Mesodermal cell (in vitro differentiated cells): ENCODE data around the gene MRAP.
"Not testable (repeated sequence)": the region's sequence is repeated elsewhere in the genome, so short reads cannot be mapped to it uniquely, and the experiment has no call there.

Experiments used
- H3K27ac ChIP-seq: 2 replicates; pipeline ENCODE4 v1.7.0; 2013; ENCODE audit warnings: mild to moderate bottlenecking, low read depth, low read length, moderate library complexity; ENCODE audit not compliant: severe bottlenecking
- H3K36me3 ChIP-seq: 2 replicates; pipeline ENCODE4 v1.7.1; 2013; ENCODE audit warnings: mild to moderate bottlenecking, low read length, moderate library complexity; ENCODE audit not compliant: control insufficient read depth, insufficient read depth
- H3K4me1 ChIP-seq: one replicate; pipeline ENCODE4 v1.7.1; 2013; ENCODE audit warnings: mild to moderate bottlenecking, low read length; ENCODE audit not compliant: insufficient read depth, control insufficient read depth, poor library complexity, severe bottlenecking
- H3K4me3 ChIP-seq: 2 replicates; pipeline ENCODE4 v1.7.0; 2013; ENCODE audit warnings: low read length, control low read depth, mild to moderate bottlenecking; ENCODE audit not compliant: insufficient read depth, poor library complexity, severe bottlenecking; ENCODE audit errors: extremely low read depth
- H3K9me3 ChIP-seq: 2 replicates; pipeline ENCODE4 v1.7.1; 2013; ENCODE audit warnings: mild to moderate bottlenecking, low read length, moderate library complexity; ENCODE audit not compliant: control insufficient read depth
- WGBS, 2 experiments: methylation state at CpG; one replicate each; pipeline ENCODE4 v1.1.5; 2013; ENCODE audit warnings: missing lambda C conversion rate in 2 of 2; ENCODE audit not compliant: insufficient coverage in 2 of 2; 5-methylcytosine and 5-hydroxymethylcytosine counted together

Gene MRAP

DNA sequence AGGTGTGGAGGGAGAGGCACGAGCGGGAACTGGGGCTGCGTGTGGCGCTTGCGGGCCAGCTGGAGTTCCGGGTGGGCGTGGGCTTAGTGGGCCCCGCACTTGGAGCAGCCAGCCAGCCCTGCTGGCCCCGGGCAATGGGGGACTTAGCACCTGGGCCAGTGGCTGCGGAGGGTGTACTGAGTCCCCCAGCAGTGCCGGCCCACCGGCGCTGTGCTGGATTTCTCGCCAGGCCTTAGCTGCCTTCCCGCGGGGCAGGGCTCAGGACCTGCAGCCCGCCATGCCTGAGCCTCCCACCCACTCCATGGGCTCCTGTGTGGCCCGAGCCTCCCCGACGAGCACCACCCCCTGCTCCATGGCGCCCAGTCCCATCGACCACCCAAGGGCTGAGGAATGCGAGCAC lies 33.3 kb upstream of the MRAP start:
- not testable (repeated sequence) for H3K9me3 ChIP-seq, H3K27ac ChIP-seq, H3K4me1 ChIP-seq, H3K4me3 ChIP-seq
- 94 to 100% methylated on average over 7 of the region's 23 CpGs for WGBS, 2 experiments
- H3K36me3 ChIP-seq, result peaks cover 29% of the 10 kb centered on the region

DNA sequence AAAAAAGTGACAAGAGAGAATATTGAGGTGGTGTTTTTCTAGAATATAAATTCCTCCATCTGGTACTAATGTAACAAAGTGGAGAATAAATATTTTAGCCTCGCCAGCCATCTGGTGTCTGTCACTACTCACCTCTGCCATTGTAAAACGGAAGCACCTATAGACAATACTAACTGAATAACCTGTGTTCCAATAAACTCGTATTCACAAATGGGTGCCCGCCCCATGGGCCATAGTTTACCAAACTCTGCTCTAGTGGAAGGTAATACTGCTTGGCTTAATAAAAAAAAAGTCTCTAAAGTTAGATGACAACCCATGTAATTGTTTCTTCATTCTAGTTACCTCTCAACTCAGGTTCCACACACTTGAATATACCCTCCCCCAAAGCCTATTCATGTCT lies 27.9 kb upstream of the MRAP start:
- WGBS, 2 experiments, result 75 to 100% methylated on average over 1 to 2 of the region's 4 CpGs
- Histone ChIP-seq H3K4me1 (no peaks in the 10 kb centered on the region), H3K9me3 (no peaks in the 10 kb centered on the region), H3K4me3 (no peak overlapping the region), H3K27ac (no peak overlapping the region), H3K36me3 (peaks cover 63% of the 10 kb centered on the region)

DNA sequence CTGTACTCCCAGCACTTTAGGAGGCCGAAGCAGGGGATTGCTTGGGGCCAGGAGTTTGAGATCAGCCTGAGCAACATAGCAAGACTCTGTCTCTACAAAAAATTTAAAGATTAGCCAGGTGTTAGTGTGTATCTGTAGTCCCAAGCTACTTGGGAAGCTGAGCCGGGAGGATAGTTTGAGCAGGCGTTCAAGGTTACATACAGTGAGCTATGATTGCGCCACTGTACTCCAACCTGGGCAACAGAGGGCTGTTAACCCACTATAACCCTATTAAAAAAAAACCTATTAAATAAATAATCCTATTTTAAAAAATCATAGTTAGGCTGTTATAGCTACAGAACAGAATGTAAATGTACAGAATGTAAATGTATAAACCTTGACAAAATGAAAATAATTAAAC lies 22.0 kb upstream of the MRAP start:
- Histone ChIP-seq H3K4me3 (no peak overlapping the region), H3K9me3 (no peaks in the 10 kb centered on the region), H3K4me1 (peaks cover 6% of the 10 kb centered on the region), H3K36me3 (peaks cover 29% of the 10 kb centered on the region), H3K27ac (no peak overlapping the region)
- WGBS, 2 experiments, result 100% methylated on average over 1 to 2 of the region's 4 CpGs

DNA sequence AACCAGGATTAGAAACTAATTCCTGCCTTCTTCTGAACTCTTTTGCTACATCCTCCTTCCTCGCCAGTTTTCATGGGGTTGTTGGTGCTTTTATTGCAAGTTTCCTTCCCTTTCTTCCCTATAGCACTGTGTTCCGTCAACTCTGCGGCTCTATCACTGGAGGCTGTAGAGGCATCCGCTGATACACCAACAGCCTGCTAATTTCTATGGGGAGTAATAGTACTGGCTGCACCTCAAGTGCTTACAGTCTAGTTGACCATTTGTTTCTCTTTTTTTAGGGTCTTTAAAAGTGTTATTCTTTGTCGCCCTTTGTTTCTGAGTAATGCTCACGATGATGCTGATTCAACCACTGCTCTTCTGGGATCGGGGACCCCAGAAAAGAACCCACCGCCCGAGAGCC lies 20.6 kb upstream of the MRAP start:
- peak overlapping the region; percentile 63 for H3K27ac ChIP-seq

DNA sequence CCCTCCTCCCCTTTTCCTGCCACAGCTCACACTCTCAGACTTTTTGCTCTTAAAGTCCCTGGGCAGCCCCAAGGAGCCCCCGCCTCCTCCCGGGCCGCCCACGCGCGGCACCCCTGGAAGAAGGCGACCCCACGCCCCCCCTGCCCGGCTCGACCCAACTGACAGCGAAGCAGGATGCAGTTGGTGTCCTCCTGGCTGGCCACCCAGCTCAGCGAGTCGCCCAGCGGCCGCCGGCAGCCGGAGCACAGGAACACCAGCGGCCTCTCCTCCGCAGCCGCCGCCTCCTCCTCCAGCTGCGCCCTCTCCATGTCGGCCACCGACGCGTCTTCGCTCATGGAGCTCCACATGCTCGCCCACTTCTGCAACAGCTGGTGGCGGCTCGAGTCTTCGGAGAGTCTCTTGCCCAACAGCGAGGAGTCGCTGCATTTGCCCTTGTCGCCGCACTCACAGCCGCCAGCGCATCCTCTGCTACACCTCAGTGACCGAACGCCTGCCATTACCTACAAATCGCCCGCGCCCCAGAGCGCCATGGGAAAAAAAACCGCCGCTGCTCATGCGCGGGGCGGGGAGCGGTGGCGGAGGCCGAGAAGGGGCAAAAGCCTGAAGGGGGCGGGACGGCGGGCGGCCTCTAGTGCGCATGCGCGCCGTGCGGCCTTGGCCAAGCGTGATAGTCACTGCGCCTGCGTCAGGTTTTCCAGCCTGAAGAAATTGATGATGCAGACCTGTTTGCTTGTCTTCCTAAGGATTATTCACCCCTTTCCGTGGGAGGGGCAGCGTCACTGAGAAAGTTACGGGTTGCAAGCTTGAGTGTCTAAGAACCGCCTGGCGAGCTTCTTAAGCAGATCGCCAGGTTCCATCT lies 19.9 kb upstream of the MRAP start, which contains the start of gene MIS18A:
Gene MIS18A (minus strand): TSS at position 532 of the 859 bp plus-strand sequence. CDS start 35 bp downstream, at position 497.
- peaks cover 9% of the 10 kb centered on the region for H3K36me3 ChIP-seq
- peaks cover 6% of the 10 kb centered on the region for H3K4me1 ChIP-seq
- peak within 1 kb of the TSS; percentile 63 for H3K27ac ChIP-seq
- 0 to 1% methylated on average over 64 to 65 of the region's 69 CpGs for WGBS, 2 experiments
- H3K4me3 ChIP-seq, result peak within 1 kb of the TSS; percentile 92
- H3K9me3 ChIP-seq, result no peaks in the 10 kb centered on the region

More for the DNA sequence above, 20.6 kb upstream of the MRAP start:
- Histone ChIP-seq H3K4me1 (peaks cover 6% of the 10 kb centered on the region), H3K36me3 (peaks cover 16% of the 10 kb centered on the region), H3K9me3 (no peaks in the 10 kb centered on the region), H3K4me3 (peak overlapping the region; percentile 92)
- WGBS, 2 experiments, result 0% methylated on average over 3 of the region's 9 CpGs

DNA sequence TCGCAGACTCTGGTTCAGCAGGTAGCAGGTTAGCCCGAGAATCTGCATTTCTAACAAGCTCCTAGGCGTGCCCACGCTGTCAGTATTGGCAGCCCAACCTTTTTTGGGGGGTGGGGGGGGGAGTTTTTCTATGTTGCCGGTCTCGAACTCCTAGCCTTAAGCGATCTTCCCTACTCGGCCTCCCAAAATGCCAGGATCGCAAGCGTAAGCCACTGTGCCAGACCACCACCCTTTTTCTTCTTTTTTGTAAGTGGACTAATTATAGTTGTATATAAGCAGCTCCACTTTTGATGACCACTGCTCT lies 19.3 kb upstream of the MRAP start:
- Histone ChIP-seq H3K27ac (peak overlapping the region; percentile 13), H3K36me3 (peaks cover 5% of the 10 kb centered on the region), H3K9me3 (no peaks in the 10 kb centered on the region), H3K4me3 (peak overlapping the region; percentile 92), H3K4me1 (peaks cover 6% of the 10 kb centered on the region)
- 10 to 33% methylated on average over 1 to 2 of the region's 10 CpGs for WGBS, 2 experiments

DNA sequence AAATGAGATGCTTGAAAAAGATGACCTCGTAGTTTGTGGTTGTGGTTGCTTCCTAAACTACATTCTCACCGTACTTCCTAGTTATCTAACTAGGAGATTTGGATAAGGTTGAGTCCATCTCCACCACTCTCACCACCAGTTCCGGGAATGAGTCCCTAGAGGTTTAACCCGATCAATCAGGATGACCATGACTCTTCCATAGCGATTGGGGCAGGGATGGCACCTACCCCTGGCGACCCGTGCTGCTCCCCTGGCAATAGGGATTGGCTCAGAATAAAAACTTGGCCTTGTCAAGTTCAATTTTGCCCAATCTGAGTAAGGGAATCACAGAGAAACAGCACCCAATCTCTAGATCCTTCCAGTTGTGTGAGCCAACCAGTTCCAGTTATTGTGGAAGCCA lies 17.1 kb upstream of the MRAP start:
- Histone ChIP-seq H3K4me3 (no peak overlapping the region), H3K4me1 (peaks cover 6% of the 10 kb centered on the region), H3K36me3 (no peaks in the 10 kb centered on the region), H3K9me3 (no peaks in the 10 kb centered on the region), H3K27ac (no peak overlapping the region)
- WGBS, 2 experiments, result 87 to 97% methylated on average over 4 to 5 of the region's 7 CpGs

DNA sequence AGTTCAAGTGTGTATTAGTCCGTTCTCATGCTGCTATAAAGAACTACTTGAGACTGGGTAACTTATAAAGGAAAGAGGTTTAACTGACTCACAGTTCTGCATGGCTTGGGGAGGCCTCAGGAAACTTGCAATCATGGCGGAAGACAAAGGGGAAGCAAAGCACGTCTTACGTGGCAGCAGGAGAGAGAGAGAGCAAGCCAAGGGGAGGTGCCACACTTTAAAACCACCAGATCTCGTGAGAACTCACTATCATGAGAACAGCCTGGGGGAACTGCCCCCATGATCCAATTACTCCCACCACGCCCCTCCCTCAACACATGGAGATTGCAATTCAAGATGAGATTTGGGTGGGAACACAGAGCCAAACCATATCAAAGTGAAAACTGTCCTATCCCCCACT lies 15.7 kb upstream of the MRAP start:
- WGBS, 2 experiments, result 83 to 92% methylated on average over 1 to 3 of the region's 6 CpGs
- no peak overlapping the region for H3K27ac ChIP-seq
- H3K4me3 ChIP-seq, result no peak overlapping the region
- no peaks in the 10 kb centered on the region for H3K36me3 ChIP-seq
- no peaks in the 10 kb centered on the region for H3K9me3 ChIP-seq
- no peaks in the 10 kb centered on the region for H3K4me1 ChIP-seq

DNA sequence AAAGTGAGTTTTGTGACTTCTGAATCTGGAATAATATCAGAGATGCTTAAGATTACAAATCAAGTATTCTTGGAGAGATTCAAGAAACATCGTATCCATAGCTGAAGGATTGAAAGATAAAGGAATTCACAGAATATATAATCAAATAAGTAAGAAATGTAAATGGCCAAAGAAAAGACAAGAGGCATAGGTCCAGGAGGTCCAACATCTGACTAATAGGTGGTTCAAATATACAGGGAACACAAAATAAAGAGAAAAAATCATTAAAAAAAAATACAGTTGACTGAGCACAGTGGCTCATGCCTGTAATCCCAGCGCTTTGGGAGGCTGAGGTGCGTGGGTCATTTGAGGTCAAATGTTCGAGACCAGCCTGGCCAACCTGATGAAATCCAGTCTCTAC lies 13.2 kb upstream of the MRAP start:
- no peak overlapping the region for H3K4me3 ChIP-seq
- WGBS, 2 experiments, result 96% methylated on average over 3 of the region's 4 CpGs
- H3K27ac ChIP-seq, result no peak overlapping the region
- H3K36me3 ChIP-seq, result no peaks in the 10 kb centered on the region
- no peaks in the 10 kb centered on the region for H3K9me3 ChIP-seq
- no peaks in the 10 kb centered on the region for H3K4me1 ChIP-seq

DNA sequence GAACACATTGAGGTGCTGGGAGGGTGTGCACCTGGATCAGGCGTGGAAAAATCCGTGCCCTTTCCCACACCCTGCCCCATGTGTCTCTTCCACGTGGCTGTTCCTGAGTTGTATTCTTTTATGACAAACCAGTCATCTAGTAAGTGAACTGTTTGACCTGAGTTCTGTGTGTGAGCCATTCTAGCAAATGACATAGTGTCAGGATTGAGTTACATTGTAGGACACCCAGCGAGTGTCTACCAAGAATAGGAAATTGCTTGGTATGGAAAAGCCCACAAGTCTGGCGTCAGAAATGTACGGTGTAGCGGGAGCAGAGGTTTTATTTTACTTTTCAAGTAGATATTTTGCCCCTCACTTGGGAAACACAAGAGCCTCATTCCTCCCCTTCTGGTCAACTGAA lies 1.2 kb upstream of the MRAP start:
- Histone ChIP-seq H3K27ac (no peak overlapping the region), H3K4me1 (no peaks in the 10 kb centered on the region), H3K36me3 (peaks cover 13% of the 10 kb centered on the region), H3K9me3 (peaks cover 6% of the 10 kb centered on the region), H3K4me3 (no peak overlapping the region)
- 99 to 100% methylated on average over 6 of the region's 7 CpGs for WGBS, 2 experiments

DNA sequence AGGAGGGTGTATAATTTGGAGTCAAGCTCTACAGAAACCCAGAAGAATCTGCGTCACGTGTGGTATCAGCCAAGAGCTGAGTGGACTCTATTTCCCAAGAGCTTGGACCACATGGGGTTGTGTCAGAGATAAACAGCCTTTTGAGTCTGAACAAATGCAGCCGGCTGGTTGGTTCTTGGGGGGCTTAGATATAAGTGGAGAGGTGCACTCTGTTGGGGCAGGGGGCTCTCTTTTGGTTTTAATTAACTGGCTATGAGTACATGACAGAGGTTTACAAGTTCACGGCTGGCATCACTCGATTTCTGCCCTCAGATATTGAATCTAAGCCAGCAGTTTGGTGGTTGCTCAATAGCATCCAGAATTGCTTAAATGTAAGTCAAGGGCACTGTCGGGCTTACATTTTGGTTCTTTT lies 501 bp upstream of the MRAP start:
- 86 to 95% methylated on average over 5 to 6 of the region's 6 CpGs for WGBS, 2 experiments
- H3K27ac ChIP-seq, result no peak overlapping the region

More for the DNA sequence above, 501 bp upstream of the MRAP start:
- Histone ChIP-seq H3K4me1 (no peaks in the 10 kb centered on the region), H3K4me3 (no peak overlapping the region), H3K36me3 (peaks cover 13% of the 10 kb centered on the region), H3K9me3 (peaks cover 6% of the 10 kb centered on the region)
